HG03342 (cell line): Measurements from ENCODE around the gene NUDT17.
"Not testable (repeated sequence)": the region's sequence is repeated elsewhere in the genome, so short reads cannot be mapped to it uniquely, and the experiment has no call there.

ENCODE experiments used
- ATAC-seq: cut with Tn5 transposase; IDR thresholded peaks from one replicate; pipeline ENCODE4 v1.9.1; 2021; ENCODE audit warnings: mild to moderate bottlenecking, moderate library complexity; ENCODE audit not compliant: unreplicated experiment

NUDT17 gene

GRCh38 chr1:145845514-145846161 lies at the start of gene NUDT17:
TSS of gene NUDT17 (plus strand) at chr1:145845630. CDS start at chr1:145845641, 11 bp downstream.
- ATAC-seq: peak; percentile 54

- ATAC-seq: no peak
Measured at GRCh38 chr1:145796753-145797152, 48.7 kb upstream of the NUDT17 start.

GRCh38 chr1:145799806-145800205 lies 45.6 kb upstream of the NUDT17 start:
- ATAC-seq: no peak

GRCh38 chr1:145804235-145805045 lies 41.0 kb upstream of the NUDT17 start:
- ATAC-seq: no peak

GRCh38 chr1:145805057-145805456 lies 40.4 kb upstream of the NUDT17 start:
- ATAC-seq: no peak

- no peak for ATAC-seq
Measured at GRCh38 chr1:145806408-145806807, 39.0 kb upstream of the NUDT17 start.

GRCh38 chr1:145806844-145807243 lies 38.6 kb upstream of the NUDT17 start:
- no peak for ATAC-seq

- ATAC-seq: not testable (repeated sequence)
Measured at GRCh38 chr1:145812977-145813810, 32.2 kb upstream of the NUDT17 start.

- not testable (repeated sequence) for ATAC-seq
Measured at GRCh38 chr1:145818095-145818494, 27.3 kb upstream of the NUDT17 start.

GRCh38 chr1:145822779-145823331 lies 22.6 kb upstream of the NUDT17 start:
- not testable (repeated sequence) for ATAC-seq

- ATAC-seq: peak; percentile 84
Measured at GRCh38 chr1:145823565-145824498, 21.6 kb upstream of the NUDT17 start, which contains the start of the genes POLR3C and RNF115. TSS of gene POLR3C (plus strand) at chr1:145824200. CDS start at chr1:145825777, 1,577 bp downstream. TSS of gene RNF115 (minus strand) at chr1:145824095. CDS start at chr1:145823873, 222 bp downstream.

GRCh38 chr1:145824499-145824842 lies 21.0 kb upstream of the NUDT17 start:
- ATAC-seq: no peak

GRCh38 chr1:145826030-145826429 lies 19.4 kb upstream of the NUDT17 start:
- ATAC-seq: no peak

GRCh38 chr1:145827966-145828365 lies 17.5 kb upstream of the NUDT17 start:
- ATAC-seq: no peak

- no peak for ATAC-seq
Measured at GRCh38 chr1:145828367-145829026, 16.9 kb upstream of the NUDT17 start.

GRCh38 chr1:145830810-145831209 lies 14.6 kb upstream of the NUDT17 start:
- not testable (repeated sequence) for ATAC-seq

GRCh38 chr1:145837656-145838055 lies 7.8 kb upstream of the NUDT17 start:
- ATAC-seq: no peak

- no peak for ATAC-seq
Measured at GRCh38 chr1:145843031-145843430, 2.4 kb upstream of the NUDT17 start.

GRCh38 chr1:145845144-145845513 lies 301 bp upstream of the NUDT17 start:
- ATAC-seq: peak; percentile 66
